Measurements from ENCODE around the gene CAAP1.

DNA sequence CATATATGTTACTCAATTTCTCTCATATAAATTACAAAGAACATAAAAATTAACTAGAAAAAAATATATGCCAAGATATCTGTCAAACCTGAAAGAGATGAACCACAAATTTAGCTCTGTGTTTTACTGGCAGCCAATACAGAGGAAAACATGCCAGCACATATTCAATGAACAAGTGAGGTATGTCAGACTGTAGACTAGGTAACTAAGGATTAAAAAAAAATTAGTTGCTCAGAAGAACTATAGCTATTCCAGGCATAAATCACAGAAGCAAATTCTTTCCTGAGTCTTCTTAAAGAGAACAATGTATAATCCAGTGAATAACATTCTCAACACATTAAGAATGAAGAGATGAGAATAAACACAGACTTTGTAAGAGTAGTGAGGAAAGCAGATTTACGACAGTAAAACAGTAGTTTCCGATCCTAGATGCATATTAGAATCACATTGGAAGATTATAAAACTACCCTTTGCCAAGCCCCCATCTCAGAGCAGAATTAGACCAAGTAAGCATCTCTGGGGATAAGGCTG lies 20.6 kb upstream of the CAAP1 start:
- TF ChIP-seq, protein P1, sequence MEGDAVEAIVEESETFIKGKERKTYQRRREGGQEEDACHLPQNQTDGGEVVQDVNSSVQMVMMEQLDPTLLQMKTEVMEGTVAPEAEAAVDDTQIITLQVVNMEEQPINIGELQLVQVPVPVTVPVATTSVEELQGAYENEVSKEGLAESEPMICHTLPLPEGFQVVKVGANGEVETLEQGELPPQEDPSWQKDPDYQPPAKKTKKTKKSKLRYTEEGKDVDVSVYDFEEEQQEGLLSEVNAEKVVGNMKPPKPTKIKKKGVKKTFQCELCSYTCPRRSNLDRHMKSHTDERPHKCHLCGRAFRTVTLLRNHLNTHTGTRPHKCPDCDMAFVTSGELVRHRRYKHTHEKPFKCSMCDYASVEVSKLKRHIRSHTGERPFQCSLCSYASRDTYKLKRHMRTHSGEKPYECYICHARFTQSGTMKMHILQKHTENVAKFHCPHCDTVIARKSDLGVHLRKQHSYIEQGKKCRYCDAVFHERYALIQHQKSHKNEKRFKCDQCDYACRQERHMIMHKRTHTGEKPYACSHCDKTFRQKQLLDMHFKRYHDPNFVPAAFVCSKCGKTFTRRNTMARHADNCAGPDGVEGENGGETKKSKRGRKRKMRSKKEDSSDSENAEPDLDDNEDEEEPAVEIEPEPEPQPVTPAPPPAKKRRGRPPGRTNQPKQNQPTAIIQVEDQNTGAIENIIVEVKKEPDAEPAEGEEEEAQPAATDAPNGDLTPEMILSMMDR (IDR thresholded peaks at IDR 0.05 in 8 of 11, conservative IDR thresholded peaks at IDR 0.05 in 3 of 11): no peak
- no peak for TF ChIP-seq POLR2A (IDR thresholded peaks at IDR 0.05)
- no peak for TF ChIP-seq POLR2AphosphoS5 (IDR thresholded peaks at IDR 0.05)
